Activated naive CD4-positive, alpha-beta T cell treated with anti-CD3 and anti-CD28 coated beads, Interleukin-2, amount 50 U/mL, for 24 hours (primary cell): ENCODE results near the gene LRPPRC.
A peak's percentile ranks its signal among the peaks of the same experiment; 100 is the strongest.
"Not testable (repeated sequence)": the region's sequence is repeated elsewhere in the genome, so short reads cannot be mapped to it uniquely, and the experiment has no call there.

ENCODE experiments used
- H3K27ac Mint-ChIP-seq: one replicate; pipeline ENCODE4 v1.8.0; 2021; ENCODE audit warnings: mild to moderate bottlenecking, mixed read lengths
- H3K27me3 Mint-ChIP-seq: one replicate; pipeline ENCODE4 v1.8.0; 2021; ENCODE audit warnings: mixed read lengths
- H3K36me3 Mint-ChIP-seq: one replicate; pipeline ENCODE4 v1.8.0; 2021; ENCODE audit warnings: mixed read lengths
- H3K4me1 Mint-ChIP-seq: one replicate; pipeline ENCODE4 v1.8.0; 2021; ENCODE audit warnings: mixed read lengths
- H3K4me3 Mint-ChIP-seq: one replicate; pipeline ENCODE4 v1.8.0; 2021; ENCODE audit warnings: mild to moderate bottlenecking, mixed read lengths
- H3K9me3 Mint-ChIP-seq: one replicate; pipeline ENCODE4 v1.8.0; 2021; ENCODE audit warnings: mixed read lengths

LRPPRC gene

DNA sequence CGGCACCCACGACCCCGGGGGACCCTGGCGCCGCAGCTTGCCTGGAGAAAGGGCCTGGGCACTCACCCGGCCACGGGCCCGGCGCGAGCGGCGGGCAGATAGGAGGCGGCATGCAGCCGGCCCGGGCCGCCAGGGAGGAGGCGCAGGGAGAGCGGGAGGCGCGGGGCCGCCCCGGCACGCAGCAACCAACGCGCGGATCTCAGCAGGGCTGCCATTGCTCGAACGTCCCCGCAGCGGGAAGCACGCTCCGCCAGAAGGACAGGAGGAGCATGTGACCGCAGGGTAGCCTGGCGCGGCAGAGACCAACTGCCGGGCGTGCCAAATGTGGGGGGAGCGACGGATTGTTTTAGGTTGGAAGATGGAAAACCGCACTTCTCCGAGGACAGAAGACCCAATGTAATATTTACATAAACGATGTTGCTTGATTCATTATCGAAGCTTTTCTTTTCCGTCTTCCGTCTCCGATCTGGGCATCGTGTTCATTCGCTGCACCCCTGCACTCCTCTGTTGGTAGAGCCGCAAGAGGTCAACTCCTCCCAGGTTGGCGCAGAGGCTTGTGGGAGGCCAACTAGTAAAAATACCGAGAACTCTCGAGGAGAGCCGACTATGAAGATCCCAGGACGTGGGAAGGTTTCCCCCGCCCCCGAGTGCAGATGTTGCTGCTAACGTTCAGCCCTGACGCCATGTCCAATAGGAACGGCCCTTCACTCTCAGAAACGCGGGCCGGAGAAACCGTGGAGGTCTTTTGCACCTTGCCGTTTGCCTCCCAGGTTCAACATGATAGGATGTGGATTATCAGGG is at the start of gene LRPPRC:
Gene LRPPRC, minus strand, starts transcription at position 257 of the 801 bp plus-strand sequence. Its CDS starts 42 bp downstream, at position 215.
- Mint-ChIP-seq H3K36me3 (peaks cover 24% of the 10 kb centered on the region), H3K4me3 (peak within 1 kb of the TSS; percentile 92), H3K27ac (peak within 1 kb of the TSS; percentile 96), H3K9me3 (no peaks in the 10 kb centered on the region), H3K27me3 (no peaks in the 10 kb centered on the region), H3K4me1 (peaks cover 38% of the 10 kb centered on the region)

DNA sequence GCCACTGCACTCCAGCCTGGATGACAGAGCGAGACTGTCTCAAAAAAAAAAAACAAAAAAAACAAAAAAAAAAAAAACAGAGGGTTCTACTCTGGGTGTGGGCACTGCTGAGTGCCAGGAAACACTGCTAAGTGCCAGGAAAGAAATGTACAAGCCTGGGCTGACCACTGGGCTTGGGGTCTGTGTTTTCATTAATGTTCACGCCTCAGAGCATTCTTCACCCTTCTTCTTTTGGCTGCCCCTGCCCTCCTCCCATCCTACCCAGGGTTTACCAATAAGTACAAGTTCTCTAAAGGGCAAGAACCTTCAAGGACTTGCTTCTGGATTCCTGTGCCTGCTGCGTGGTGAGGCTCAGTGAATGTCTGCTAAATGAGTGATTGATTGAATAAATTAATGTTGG is 49.3 kb upstream of the LRPPRC start:
- H3K4me1 Mint-ChIP-seq = peaks cover 4% of the 10 kb centered on the region

DNA sequence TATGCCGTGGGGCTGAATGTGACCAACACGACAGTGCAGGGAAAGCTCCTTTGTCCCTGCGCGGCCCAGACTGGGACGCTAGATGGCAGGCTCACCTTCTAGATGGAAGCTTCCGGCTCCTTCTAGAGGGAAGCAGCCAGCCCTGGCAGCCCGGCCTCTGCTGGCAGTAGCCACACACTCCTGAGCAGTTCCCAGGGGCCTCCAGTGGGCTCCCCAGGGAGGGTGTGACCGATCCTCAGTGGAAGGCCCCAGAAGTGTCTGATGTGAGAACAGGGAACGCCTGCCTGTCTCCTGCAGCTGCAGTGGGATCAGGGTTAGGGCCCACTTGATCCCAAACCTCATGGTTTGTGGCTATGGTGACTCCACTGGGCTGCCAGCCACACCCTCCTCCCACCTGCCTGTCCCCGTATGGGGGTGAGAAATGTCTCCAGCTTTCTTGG is 48.5 kb upstream of the LRPPRC start:
- Mint-ChIP-seq H3K9me3 (no peaks in the 10 kb centered on the region), H3K4me3 (no peak overlapping the region), H3K4me1 (peaks cover 4% of the 10 kb centered on the region), H3K36me3 (no peaks in the 10 kb centered on the region), H3K27me3 (no peaks in the 10 kb centered on the region), H3K27ac (no peak overlapping the region)

More for the DNA sequence above, 49.3 kb upstream of the LRPPRC start:
- no peak overlapping the region for H3K27ac Mint-ChIP-seq
- no peaks in the 10 kb centered on the region for H3K36me3 Mint-ChIP-seq
- no peaks in the 10 kb centered on the region for H3K9me3 Mint-ChIP-seq
- no peaks in the 10 kb centered on the region for H3K27me3 Mint-ChIP-seq
- H3K4me3 Mint-ChIP-seq = no peak overlapping the region

DNA sequence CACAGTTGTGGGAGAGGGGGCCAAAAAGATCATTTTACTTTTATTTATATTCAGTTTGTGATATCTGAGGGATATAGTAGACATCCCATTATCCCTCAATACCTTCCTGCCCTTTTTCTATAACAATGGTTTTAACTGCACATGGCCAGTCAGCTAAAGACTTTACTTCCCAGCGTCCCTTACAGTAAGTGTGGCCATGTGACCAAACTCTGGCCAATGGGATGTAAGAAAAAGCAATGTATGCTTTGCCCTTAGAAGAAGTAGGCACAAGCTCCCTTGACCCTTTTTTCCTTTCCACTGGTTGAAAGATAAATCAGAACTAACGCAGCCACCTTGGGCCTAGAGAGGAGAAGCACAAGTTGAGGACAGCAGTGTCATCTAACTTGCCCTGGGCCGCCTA is 44.6 kb upstream of the LRPPRC start:
- H3K36me3 Mint-ChIP-seq = no peaks in the 10 kb centered on the region
- no peak overlapping the region for H3K27ac Mint-ChIP-seq
- no peak overlapping the region for H3K4me3 Mint-ChIP-seq
- H3K4me1 Mint-ChIP-seq = peaks cover 4% of the 10 kb centered on the region
- H3K9me3 Mint-ChIP-seq = no peaks in the 10 kb centered on the region
- no peaks in the 10 kb centered on the region for H3K27me3 Mint-ChIP-seq

DNA sequence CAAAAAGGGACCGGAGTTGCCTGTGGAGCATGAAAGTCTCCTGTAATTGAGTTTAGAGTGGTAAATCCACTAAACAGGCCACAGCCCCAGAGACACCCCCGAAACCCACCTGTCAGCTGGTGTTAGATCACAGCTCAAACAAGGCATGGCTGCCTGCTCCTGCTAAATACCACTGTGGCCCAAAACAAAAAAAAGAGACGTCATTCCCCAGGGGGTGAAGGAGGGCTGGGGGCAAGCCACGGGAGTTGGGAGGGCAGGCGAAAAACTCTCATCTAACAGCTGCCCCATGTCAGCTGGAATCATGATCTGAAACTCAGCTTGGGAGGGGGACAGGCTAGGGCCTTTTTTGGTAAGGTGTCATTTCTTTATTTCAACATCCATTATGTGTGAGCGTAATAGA is 42.5 kb upstream of the LRPPRC start:
- no peak overlapping the region for H3K4me3 Mint-ChIP-seq

DNA sequence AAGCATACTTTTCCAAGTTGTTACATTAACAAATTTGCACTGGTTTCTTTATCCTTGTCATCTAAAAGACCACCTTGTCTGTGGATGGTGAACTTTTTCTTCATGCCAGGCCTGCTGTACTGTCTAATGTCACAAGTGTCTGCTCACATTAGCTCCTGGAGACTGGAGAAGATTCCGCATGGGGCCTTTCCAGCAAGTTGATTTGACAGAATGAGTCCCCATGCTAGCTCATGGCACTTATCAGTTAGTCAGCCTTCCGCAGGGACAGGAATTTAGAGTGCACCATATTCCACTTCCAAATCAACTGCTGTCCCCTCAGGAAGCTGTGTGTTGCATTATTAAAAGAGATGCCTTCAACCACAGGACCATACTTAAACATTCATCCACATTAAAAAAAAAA is 41.4 kb upstream of the LRPPRC start:
- no peak overlapping the region for H3K27ac Mint-ChIP-seq
- H3K36me3 Mint-ChIP-seq = no peaks in the 10 kb centered on the region
- H3K9me3 Mint-ChIP-seq = no peaks in the 10 kb centered on the region
- H3K4me1 Mint-ChIP-seq = no peaks in the 10 kb centered on the region
- H3K4me3 Mint-ChIP-seq = no peak overlapping the region
- H3K27me3 Mint-ChIP-seq = peaks cover 3% of the 10 kb centered on the region

More for the DNA sequence above, 42.5 kb upstream of the LRPPRC start:
- H3K27me3 Mint-ChIP-seq = no peaks in the 10 kb centered on the region
- H3K27ac Mint-ChIP-seq = no peak overlapping the region
- H3K9me3 Mint-ChIP-seq = no peaks in the 10 kb centered on the region
- no peaks in the 10 kb centered on the region for H3K4me1 Mint-ChIP-seq
- no peaks in the 10 kb centered on the region for H3K36me3 Mint-ChIP-seq

DNA sequence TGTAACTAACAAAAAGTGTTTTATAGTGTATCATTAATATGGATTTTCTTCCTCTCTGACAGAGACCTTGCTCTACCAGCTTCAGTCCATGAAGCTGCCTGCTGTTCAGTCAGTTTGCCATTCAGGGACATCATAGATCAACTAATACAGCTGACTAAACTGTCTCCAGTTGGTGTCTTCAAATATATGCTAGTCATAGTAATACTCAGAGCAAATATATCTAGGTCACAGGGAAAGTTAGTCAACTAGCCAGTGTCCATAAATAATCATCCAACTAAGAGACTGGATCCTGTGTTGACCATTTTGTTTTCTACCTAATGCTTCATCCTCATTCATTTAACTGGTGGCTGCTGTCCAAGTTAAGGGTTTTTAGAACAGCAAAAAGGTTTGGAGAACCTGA is 38.2 kb upstream of the LRPPRC start:
- no peak overlapping the region for H3K27ac Mint-ChIP-seq
- H3K9me3 Mint-ChIP-seq = no peaks in the 10 kb centered on the region
- H3K4me1 Mint-ChIP-seq = no peaks in the 10 kb centered on the region
- peaks cover 7% of the 10 kb centered on the region for H3K27me3 Mint-ChIP-seq
- no peak overlapping the region for H3K4me3 Mint-ChIP-seq
- no peaks in the 10 kb centered on the region for H3K36me3 Mint-ChIP-seq

DNA sequence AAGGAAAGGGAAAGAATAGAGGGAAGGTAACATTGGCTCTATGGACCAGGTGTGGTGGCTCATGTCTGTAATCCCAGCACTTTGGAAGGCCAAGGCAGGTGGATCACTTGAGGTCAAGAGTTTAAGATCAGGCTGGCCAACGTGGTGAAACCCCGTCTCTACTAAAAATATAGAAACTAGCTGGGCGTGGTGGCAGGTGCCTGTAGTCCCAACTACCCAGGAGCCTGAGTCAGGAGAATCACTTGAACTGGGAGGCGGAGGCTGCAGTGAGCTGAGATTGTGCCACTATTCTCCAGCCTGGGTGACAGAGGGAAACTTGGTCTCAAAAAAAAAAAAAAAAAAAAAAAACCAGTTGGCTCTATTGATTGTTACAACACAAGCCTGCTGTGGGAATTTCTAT is 31.3 kb upstream of the LRPPRC start:
- not testable (repeated sequence) for H3K27me3 Mint-ChIP-seq, H3K36me3 Mint-ChIP-seq, H3K27ac Mint-ChIP-seq, H3K4me1 Mint-ChIP-seq, H3K9me3 Mint-ChIP-seq, H3K4me3 Mint-ChIP-seq

DNA sequence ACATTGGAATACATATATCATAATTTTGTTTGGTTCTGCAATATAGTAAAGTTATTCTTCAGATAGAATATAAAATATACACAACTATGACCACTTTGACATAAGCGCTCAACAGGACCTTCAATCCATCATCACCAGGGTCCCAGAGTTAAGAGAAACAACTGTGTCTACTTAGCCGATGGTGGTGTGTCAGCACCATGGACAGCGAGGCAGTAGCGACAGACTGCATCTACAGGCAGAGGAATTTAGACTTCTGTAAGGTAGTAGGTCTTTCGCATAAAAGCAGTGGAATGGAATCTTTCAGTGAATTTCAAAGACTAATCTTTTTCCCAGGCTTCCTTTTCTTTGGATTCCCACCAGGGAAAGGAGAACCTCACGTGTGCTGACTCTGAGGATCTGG is 20.5 kb upstream of the LRPPRC start:
- Mint-ChIP-seq H3K4me1 (no peaks in the 10 kb centered on the region), H3K27me3 (peaks cover 13% of the 10 kb centered on the region), H3K9me3 (no peaks in the 10 kb centered on the region), H3K4me3 (no peak overlapping the region), H3K27ac (no peak overlapping the region), H3K36me3 (no peaks in the 10 kb centered on the region)

DNA sequence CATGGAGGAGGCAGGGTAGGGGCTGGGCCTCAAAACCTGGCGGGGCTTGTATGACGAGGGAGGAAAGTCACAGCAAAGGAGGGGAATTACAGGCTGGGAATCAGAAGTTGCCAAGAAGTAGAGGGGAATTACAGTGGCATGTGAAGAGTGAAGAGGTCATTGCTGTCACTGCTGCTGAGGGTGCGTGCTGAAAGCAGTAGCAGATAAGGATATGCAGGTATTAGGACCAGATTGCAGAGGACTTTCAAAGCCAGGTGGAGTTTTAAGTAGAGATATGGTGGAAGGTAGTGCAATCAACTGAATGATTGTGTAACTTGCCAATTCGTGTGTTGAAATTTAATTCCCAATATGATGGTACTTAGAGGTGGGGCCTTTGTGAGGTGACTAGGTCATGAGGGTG is 19.4 kb upstream of the LRPPRC start:
- Mint-ChIP-seq H3K4me1 (no peaks in the 10 kb centered on the region), H3K36me3 (no peaks in the 10 kb centered on the region), H3K9me3 (no peaks in the 10 kb centered on the region), H3K27me3 (peaks cover 13% of the 10 kb centered on the region), H3K27ac (no peak overlapping the region), H3K4me3 (no peak overlapping the region)

DNA sequence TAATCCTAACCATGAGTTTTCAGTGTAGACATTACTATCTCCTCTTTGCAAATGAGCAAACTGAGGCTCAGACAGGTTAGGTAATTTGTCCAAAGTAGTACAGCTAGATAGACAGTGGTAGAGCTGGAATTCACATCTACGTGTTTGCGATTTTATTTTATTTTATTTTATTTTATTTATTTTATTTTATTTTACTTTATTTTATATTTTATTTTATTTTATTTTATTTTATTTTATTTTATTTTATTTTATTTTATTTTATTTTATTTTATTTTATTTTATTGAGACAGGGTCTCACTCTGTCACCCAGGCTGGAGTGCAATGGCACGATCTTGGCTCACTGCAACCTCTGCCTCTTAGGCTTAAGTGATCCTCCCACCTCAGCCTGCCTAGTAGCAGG is 17.4 kb upstream of the LRPPRC start:
- not testable (repeated sequence) for H3K36me3 Mint-ChIP-seq, H3K27ac Mint-ChIP-seq, H3K4me3 Mint-ChIP-seq, H3K9me3 Mint-ChIP-seq, H3K4me1 Mint-ChIP-seq
- H3K27me3 Mint-ChIP-seq = peaks cover 13% of the 10 kb centered on the region

DNA sequence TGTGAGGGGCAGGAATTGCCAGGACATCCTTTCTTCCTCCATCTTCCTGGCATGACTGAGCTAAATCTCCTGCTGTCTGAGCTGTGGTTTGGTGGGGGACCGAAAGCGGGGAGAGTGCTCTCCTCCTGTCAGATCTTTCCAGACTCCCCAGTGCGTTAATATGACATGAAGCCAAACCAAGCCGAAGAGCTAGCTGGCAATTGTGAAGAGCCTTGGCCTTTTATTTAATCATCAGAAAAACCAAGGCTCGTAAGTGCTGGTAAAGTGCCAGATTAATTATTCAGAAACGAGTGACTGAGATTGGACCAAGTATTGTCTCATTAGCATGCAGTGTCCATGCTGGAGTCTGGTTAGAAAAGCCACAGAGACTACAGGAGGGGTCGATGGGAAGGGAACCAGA is 14.5 kb upstream of the LRPPRC start:
- H3K36me3 Mint-ChIP-seq = no peaks in the 10 kb centered on the region
- H3K4me1 Mint-ChIP-seq = peaks cover 8% of the 10 kb centered on the region
- H3K4me3 Mint-ChIP-seq = no peak overlapping the region
- peaks cover 11% of the 10 kb centered on the region for H3K27me3 Mint-ChIP-seq
- H3K9me3 Mint-ChIP-seq = no peaks in the 10 kb centered on the region
- H3K27ac Mint-ChIP-seq = no peak overlapping the region

DNA sequence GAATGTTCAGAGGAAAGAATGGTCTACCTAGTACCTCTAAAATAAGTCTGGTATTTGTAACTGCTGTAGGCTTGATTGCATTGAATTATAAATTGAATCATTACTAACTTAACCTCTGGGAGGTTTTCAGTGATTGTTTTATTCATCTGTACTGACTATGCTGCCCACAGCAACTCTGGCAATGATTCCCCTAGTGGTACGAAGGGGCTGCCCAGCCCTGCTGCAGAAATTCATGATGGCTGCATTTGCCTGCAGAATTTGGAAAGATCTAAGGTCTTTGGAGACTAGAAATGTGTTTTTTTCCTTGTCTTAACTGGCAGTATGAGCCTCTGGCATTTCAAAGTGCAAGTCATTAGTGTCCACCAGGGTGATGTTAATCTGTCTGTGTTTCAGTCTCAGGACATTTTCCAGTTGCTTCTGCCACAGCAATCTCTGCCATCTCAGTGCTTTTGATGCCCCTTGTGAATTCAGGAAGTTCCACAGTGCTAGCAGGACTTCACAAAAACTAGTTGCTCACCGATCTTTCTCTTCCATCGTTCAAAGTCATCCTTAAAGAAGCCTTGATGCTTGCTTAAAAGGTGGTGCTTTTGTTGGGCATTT is 13.4 kb upstream of the LRPPRC start:
- no peaks in the 10 kb centered on the region for H3K36me3 Mint-ChIP-seq
- peaks cover 7% of the 10 kb centered on the region for H3K27me3 Mint-ChIP-seq
- H3K4me3 Mint-ChIP-seq = no peak overlapping the region
- peaks cover 18% of the 10 kb centered on the region for H3K4me1 Mint-ChIP-seq
- H3K27ac Mint-ChIP-seq = no peak overlapping the region
- H3K9me3 Mint-ChIP-seq = no peaks in the 10 kb centered on the region

DNA sequence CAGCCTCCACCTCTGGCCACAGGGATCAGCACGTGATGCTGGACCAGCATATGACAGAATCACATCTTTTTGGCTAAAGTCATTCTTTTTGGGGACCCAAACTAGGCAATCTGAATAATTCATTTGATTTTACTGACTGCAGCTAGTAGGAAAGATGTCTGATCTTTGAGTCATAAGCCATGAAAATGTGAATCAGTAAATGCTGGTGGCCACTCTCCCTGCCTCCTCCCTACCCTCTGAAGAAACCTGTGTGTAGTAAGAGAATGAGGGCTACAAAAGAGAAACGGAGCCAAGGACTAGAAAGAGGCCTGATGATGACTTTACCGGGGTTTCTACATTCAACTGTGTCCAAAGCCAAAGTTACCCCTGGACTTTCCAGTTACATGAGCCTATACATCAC is 10.1 kb upstream of the LRPPRC start:
- Mint-ChIP-seq H3K9me3 (no peaks in the 10 kb centered on the region), H3K27me3 (peaks cover 2% of the 10 kb centered on the region), H3K4me3 (no peak overlapping the region), H3K4me1 (peaks cover 19% of the 10 kb centered on the region), H3K36me3 (no peaks in the 10 kb centered on the region), H3K27ac (no peak overlapping the region)

DNA sequence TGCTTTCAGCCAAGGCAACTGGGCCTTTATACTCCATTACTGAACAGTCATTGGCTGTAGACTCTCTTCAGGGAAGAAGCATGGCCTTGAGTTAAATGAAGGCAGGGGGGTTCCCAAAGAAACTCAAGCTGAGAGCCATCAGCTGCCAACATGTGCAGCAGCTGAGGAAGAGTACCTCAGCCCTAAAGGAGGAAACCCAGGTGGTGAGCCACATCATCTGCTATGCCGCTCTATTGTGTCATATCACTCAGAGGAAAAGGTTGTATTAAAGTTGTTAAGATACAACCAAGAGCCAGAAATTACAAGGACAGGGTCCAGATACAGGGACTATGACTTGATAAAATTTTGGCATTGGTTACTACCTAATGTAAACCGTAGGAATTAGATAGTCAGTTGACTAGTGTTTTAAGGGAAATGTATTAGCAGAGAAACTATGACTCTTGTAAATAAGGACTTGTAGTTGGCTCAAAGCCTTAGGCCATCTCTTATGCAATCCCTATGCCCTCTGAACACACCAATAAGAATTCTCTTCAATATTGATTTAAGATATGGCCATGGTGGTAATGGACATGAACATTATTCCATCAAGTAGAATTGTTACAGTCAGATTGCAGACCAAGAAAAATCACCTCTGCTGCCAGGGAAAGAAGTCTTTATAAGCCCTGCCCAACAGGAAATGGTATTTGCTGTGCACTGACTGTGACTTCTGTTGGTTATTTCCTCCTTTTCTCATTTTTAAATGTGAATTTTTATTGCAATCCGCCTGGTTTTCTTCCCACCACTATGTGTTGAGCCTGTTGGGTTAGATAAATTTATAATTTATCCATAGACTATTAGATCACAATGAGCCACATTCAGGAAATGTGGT is 9.2 kb upstream of the LRPPRC start:
- H3K36me3 Mint-ChIP-seq = no peaks in the 10 kb centered on the region
- peaks cover 2% of the 10 kb centered on the region for H3K27me3 Mint-ChIP-seq
- peaks cover 19% of the 10 kb centered on the region for H3K4me1 Mint-ChIP-seq
- H3K4me3 Mint-ChIP-seq = no peak overlapping the region
- H3K9me3 Mint-ChIP-seq = no peaks in the 10 kb centered on the region
- H3K27ac Mint-ChIP-seq = no peak overlapping the region

DNA sequence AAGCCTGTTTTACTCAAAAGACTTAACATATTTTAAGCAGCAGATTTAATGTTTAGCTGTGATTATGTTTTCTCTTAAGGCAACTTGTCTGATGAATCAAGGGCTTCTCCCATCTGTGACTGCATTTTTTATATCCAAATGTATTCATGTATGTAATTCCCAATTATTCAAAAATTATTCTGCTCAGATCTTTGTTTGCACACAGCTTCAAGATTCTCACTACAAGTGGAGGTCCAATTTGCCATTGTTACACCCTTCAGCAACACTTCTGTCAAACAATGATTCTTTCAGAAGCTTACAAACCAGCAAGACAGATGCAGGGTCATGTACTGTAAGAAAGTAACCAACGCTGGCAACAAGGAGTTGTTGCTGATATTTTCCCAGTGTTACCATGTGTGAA is 5.9 kb upstream of the LRPPRC start:
- Mint-ChIP-seq H3K36me3 (no peaks in the 10 kb centered on the region), H3K27me3 (peaks cover 2% of the 10 kb centered on the region)

More for the DNA sequence above, 5.9 kb upstream of the LRPPRC start:
- peaks cover 19% of the 10 kb centered on the region for H3K4me1 Mint-ChIP-seq
- H3K9me3 Mint-ChIP-seq = no peaks in the 10 kb centered on the region
- H3K4me3 Mint-ChIP-seq = no peak overlapping the region
- H3K27ac Mint-ChIP-seq = no peak overlapping the region
